ENCODE data around the gene LRRC7. TPM values are rescaled to one million over a fixed set of nuclear protein-coding genes. Genes with fewer than 3 reads are reported as not detected.
"Not testable (repeated sequence)": the region's sequence is repeated elsewhere in the genome, so short reads cannot be mapped to it uniquely, and the experiment has no call there.

The LRRC7 gene
- total and polyA plus RNA-seq, 2 donors, result 0.09 to 0.21 TPM

- not testable (repeated sequence) for H3K4me3 ChIP-seq (ENCODE audit: low read length in 2 of 2); DNase-seq (ENCODE audit: low read depth in 6 of 9, low spot score in 9 of 9); H3K9me3 ChIP-seq (ENCODE audit: control insufficient read depth in 2 of 2, insufficient read depth in 1 of 2, low read length in 1 of 2); H3K4me1 ChIP-seq (ENCODE audit: control insufficient read depth in 2 of 2, insufficient read depth in 2 of 2, low read length in 2 of 2); H3K27ac ChIP-seq (ENCODE audit: low read depth in 1 of 2, low read length in 1 of 2); H3K36me3 ChIP-seq (ENCODE audit: control insufficient read depth in 2 of 2, insufficient read depth in 2 of 2, low read length in 1 of 2); H3K27me3 ChIP-seq (ENCODE audit: control insufficient read depth in 2 of 2, insufficient read depth in 1 of 2, low read length in 1 of 2)
- whole genome bisulfite sequencing, result 93% methylated on average over 1 of the region's 1 CpG
Measured at GRCh38 chr1:70045581-70045980, 477.9 kb downstream of the LRRC7 start.

DNA sequence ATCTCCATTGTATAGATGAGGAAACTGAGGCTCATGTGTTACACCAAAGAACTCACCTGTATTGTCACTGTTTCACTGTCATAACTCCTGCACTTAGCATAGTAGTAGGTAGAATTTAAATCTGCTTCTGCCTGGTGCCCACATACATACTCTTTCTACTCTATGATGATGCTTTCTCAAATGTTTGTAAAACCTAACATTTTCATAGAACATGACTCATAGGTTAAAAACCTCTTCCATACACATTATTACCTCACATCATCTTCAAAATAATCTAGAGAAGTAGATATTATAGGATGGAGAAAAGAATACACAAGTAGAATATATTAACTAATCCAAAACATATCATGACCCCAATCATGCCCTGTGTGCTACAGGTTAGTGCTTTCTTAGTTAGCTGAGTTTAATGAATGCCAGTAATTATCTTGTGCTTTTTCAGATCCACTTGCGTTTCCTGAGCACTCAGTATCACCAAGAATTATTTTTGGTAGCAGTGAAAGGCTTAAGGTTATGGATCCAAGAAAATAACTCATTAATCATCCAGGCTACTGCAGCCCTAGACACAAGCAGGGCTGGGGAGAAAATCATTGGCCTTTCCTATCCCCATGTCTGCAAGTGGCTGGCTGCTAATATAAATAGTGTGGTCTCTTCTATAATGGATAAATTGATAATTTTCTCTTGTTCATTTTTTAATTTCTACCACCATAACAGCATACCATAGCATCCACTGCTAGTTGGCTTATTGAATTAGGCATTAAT, 480.8 kb downstream of the LRRC7 start:
- H3K36me3 ChIP-seq (ENCODE audit: control insufficient read depth in 2 of 2, insufficient read depth in 2 of 2, low read length in 1 of 2), result no peaks in the 10 kb centered on the region
- no peaks in the 10 kb centered on the region for H3K4me1 ChIP-seq (ENCODE audit: control insufficient read depth in 2 of 2, insufficient read depth in 2 of 2, low read length in 2 of 2)
- H3K9me3 ChIP-seq (ENCODE audit: control insufficient read depth in 2 of 2, insufficient read depth in 1 of 2, low read length in 1 of 2), result no peaks in the 10 kb centered on the region
- H3K27me3 ChIP-seq (ENCODE audit: control insufficient read depth in 2 of 2, insufficient read depth in 1 of 2, low read length in 1 of 2), result no peaks in the 10 kb centered on the region
- WGBS, result 86% methylated on average over 1 of the region's 1 CpG
- no peak overlapping the region for H3K27ac ChIP-seq (ENCODE audit: low read depth in 1 of 2, low read length in 1 of 2)
- DNase-seq (ENCODE audit: low read depth in 6 of 9, low spot score in 9 of 9), result no peak
- H3K4me3 ChIP-seq (ENCODE audit: low read length in 2 of 2), result no peak overlapping the region

GRCh38 chr1:70051926-70052325, 484.2 kb downstream of the LRRC7 start:
- no peak overlapping the region for H3K27ac ChIP-seq (ENCODE audit: low read depth in 1 of 2, low read length in 1 of 2)
- no peaks in the 10 kb centered on the region for H3K9me3 ChIP-seq (ENCODE audit: control insufficient read depth in 2 of 2, insufficient read depth in 1 of 2, low read length in 1 of 2)
- H3K36me3 ChIP-seq (ENCODE audit: control insufficient read depth in 2 of 2, insufficient read depth in 2 of 2, low read length in 1 of 2), result no peaks in the 10 kb centered on the region
- WGBS, result 62% methylated on average over 1 of the region's 1 CpG
- DNase-seq (ENCODE audit: low read depth in 6 of 9, low spot score in 9 of 9), result no peak
- no peaks in the 10 kb centered on the region for H3K27me3 ChIP-seq (ENCODE audit: control insufficient read depth in 2 of 2, insufficient read depth in 1 of 2, low read length in 1 of 2)
- H3K4me1 ChIP-seq (ENCODE audit: control insufficient read depth in 2 of 2, insufficient read depth in 2 of 2, low read length in 2 of 2), result no peaks in the 10 kb centered on the region
- H3K4me3 ChIP-seq (ENCODE audit: low read length in 2 of 2), result no peak overlapping the region

DNA sequence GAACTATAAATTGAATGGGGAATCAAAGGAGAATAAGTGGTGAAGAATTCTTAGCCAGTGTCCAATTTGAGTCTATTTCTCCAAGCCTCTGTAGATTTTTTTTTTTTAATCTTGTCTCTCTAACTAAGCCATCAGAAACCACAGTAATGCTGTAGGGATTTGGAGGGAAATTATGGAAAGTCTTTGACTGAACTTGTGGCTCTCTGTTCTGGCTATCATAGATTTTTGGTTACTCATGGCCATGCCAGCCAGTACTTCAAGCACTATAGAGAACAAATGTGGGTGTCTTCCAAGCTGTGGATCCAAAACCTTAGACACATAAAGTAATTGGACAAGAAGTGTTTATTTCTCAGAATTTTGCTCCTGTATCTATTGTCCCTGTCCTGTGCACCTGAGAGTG, 489.8 kb downstream of the LRRC7 start:
- no peak overlapping the region for H3K4me3 ChIP-seq (ENCODE audit: low read length in 2 of 2)
- no peaks in the 10 kb centered on the region for H3K9me3 ChIP-seq (ENCODE audit: control insufficient read depth in 2 of 2, insufficient read depth in 1 of 2, low read length in 1 of 2)
- H3K4me1 ChIP-seq (ENCODE audit: control insufficient read depth in 2 of 2, insufficient read depth in 2 of 2, low read length in 2 of 2), result no peaks in the 10 kb centered on the region
- no peaks in the 10 kb centered on the region for H3K36me3 ChIP-seq (ENCODE audit: control insufficient read depth in 2 of 2, insufficient read depth in 2 of 2, low read length in 1 of 2)
- no peak for DNase-seq (ENCODE audit: low read depth in 6 of 9, low spot score in 9 of 9)
- H3K27ac ChIP-seq (ENCODE audit: low read depth in 1 of 2, low read length in 1 of 2), result no peak overlapping the region
- no peaks in the 10 kb centered on the region for H3K27me3 ChIP-seq (ENCODE audit: control insufficient read depth in 2 of 2, insufficient read depth in 1 of 2, low read length in 1 of 2)

DNA sequence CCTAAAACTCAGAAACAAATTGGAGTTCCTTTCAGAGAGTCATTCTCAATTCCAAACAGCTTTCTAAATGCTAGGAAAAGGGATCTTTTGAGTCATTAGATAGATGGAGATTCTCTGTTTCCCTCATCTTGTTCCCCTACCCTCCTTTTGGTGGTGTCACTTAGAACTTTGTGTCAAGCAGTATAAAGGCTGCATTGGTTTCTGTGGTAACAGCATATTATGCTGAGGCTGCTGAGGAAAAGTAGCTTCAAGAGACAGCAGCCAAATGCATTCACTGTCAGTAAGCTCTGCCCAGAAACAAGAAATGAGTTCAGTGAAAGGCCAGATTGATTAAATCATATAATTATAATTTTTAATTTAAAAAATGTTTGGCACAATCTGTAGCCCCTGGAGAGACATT, 493.5 kb downstream of the LRRC7 start:
- no peaks in the 10 kb centered on the region for H3K4me1 ChIP-seq (ENCODE audit: control insufficient read depth in 2 of 2, insufficient read depth in 2 of 2, low read length in 2 of 2)
- H3K9me3 ChIP-seq (ENCODE audit: control insufficient read depth in 2 of 2, insufficient read depth in 1 of 2, low read length in 1 of 2), result no peaks in the 10 kb centered on the region
- no peak overlapping the region for H3K27ac ChIP-seq (ENCODE audit: low read depth in 1 of 2, low read length in 1 of 2)
- no peak overlapping the region for H3K4me3 ChIP-seq (ENCODE audit: low read length in 2 of 2)
- DNase-seq (ENCODE audit: low read depth in 6 of 9, low spot score in 9 of 9), result no peak
- H3K27me3 ChIP-seq (ENCODE audit: control insufficient read depth in 2 of 2, insufficient read depth in 1 of 2, low read length in 1 of 2), result no peaks in the 10 kb centered on the region
- H3K36me3 ChIP-seq (ENCODE audit: control insufficient read depth in 2 of 2, insufficient read depth in 2 of 2, low read length in 1 of 2), result no peaks in the 10 kb centered on the region

DNA sequence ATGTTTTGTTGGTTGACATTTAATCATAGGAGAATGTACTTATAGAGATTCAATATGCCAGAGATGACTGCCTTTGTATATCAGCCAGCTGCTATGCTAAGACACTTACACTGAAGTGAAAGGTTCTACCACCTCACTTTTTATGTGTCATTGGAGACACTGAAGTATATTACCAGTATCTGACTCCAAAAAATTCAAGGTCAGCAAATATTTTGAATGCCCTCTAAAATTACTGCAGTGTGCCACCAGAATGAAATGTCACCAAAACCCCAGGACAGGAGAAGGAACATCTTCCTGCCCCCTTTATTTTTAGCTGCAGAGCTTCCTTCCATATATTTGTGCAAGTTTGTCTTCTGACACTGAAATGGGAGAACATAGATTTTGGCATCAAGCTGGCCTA, 496.1 kb downstream of the LRRC7 start:
- DNase-seq (ENCODE audit: low read depth in 6 of 9, low spot score in 9 of 9), result no peak
- Histone ChIP-seq H3K27ac (ENCODE audit: low read depth in 1 of 2, low read length in 1 of 2) (no peak overlapping the region), H3K4me3 (ENCODE audit: low read length in 2 of 2) (no peak overlapping the region), H3K9me3 (ENCODE audit: control insufficient read depth in 2 of 2, insufficient read depth in 1 of 2, low read length in 1 of 2) (no peaks in the 10 kb centered on the region), H3K4me1 (ENCODE audit: control insufficient read depth in 2 of 2, insufficient read depth in 2 of 2, low read length in 2 of 2) (no peaks in the 10 kb centered on the region), H3K27me3 (ENCODE audit: control insufficient read depth in 2 of 2, insufficient read depth in 1 of 2, low read length in 1 of 2) (no peaks in the 10 kb centered on the region), H3K36me3 (ENCODE audit: control insufficient read depth in 2 of 2, insufficient read depth in 2 of 2, low read length in 1 of 2) (no peaks in the 10 kb centered on the region)

DNA sequence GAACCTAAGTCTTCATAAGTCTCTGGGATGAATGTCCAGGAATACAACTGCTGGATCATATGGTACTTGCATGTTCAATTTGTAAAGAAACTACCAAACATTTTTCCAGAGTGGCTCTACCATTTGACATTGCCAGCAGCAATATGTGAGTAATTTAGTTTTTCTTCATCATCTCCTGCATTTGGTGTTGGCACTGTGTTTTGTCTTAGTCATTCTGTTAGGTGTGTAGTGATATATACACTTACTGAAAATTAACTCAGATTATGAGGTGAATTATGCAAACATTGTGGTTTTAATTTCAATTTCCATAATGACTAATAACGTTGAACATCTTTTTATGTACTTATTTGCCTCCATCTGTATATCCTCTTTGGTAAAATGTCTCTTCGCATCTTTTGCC, 499.0 kb downstream of the LRRC7 start:
- whole genome bisulfite sequencing, result 86% methylated on average over 2 of the region's 2 CpGs
- Histone ChIP-seq H3K4me1 (ENCODE audit: control insufficient read depth in 2 of 2, insufficient read depth in 2 of 2, low read length in 2 of 2) (no peaks in the 10 kb centered on the region), H3K27ac (ENCODE audit: low read depth in 1 of 2, low read length in 1 of 2) (no peak overlapping the region), H3K9me3 (ENCODE audit: control insufficient read depth in 2 of 2, insufficient read depth in 1 of 2, low read length in 1 of 2) (no peaks in the 10 kb centered on the region), H3K4me3 (ENCODE audit: low read length in 2 of 2) (no peak overlapping the region), H3K27me3 (ENCODE audit: control insufficient read depth in 2 of 2, insufficient read depth in 1 of 2, low read length in 1 of 2) (no peaks in the 10 kb centered on the region), H3K36me3 (ENCODE audit: control insufficient read depth in 2 of 2, insufficient read depth in 2 of 2, low read length in 1 of 2) (no peaks in the 10 kb centered on the region)
- DNase-seq (ENCODE audit: low read depth in 6 of 9, low spot score in 9 of 9), result no peak

- no peaks in the 10 kb centered on the region for H3K9me3 ChIP-seq (ENCODE audit: control insufficient read depth in 2 of 2, insufficient read depth in 1 of 2, low read length in 1 of 2)
- no peaks in the 10 kb centered on the region for H3K27me3 ChIP-seq (ENCODE audit: control insufficient read depth in 2 of 2, insufficient read depth in 1 of 2, low read length in 1 of 2)
- no peak for DNase-seq (ENCODE audit: low read depth in 6 of 9, low spot score in 9 of 9)
- H3K27ac ChIP-seq (ENCODE audit: low read depth in 1 of 2, low read length in 1 of 2), result no peak overlapping the region
- H3K4me1 ChIP-seq (ENCODE audit: control insufficient read depth in 2 of 2, insufficient read depth in 2 of 2, low read length in 2 of 2), result no peaks in the 10 kb centered on the region
- no peak overlapping the region for H3K4me3 ChIP-seq (ENCODE audit: low read length in 2 of 2)
- no peaks in the 10 kb centered on the region for H3K36me3 ChIP-seq (ENCODE audit: control insufficient read depth in 2 of 2, insufficient read depth in 2 of 2, low read length in 1 of 2)
- 91% methylated on average over 4 of the region's 4 CpGs for WGBS
Measured at GRCh38 chr1:70071601-70072000, 503.9 kb downstream of the LRRC7 start.

DNA sequence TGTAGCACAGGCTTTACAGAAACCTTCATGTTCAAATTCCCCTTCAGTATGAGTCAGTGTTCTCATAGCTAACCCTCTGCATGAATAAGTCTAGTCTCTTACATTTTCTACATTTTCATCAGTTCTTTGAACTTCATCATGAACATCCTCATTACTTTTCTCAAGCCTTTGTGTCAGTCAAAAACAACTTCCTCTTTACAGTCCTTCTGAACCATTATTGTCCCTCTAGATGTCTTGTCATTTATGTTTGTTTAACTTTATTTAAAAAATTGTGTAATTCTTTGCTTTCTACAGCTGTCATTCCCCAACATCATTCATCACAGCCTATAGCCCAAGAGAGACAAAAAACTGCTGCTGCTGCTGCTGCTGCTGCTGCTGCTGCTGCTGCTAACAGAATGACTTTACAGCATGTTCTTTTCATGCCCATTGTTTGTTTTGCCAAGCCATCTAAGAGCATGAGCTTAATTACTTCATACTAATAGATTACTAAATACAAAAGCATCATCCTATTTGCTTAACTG, 504.6 kb downstream of the LRRC7 start:
- H3K4me1 ChIP-seq (ENCODE audit: control insufficient read depth in 2 of 2, insufficient read depth in 2 of 2, low read length in 2 of 2), result no peaks in the 10 kb centered on the region
- H3K27me3 ChIP-seq (ENCODE audit: control insufficient read depth in 2 of 2, insufficient read depth in 1 of 2, low read length in 1 of 2), result no peaks in the 10 kb centered on the region
- DNase-seq (ENCODE audit: low read depth in 6 of 9, low spot score in 9 of 9), result no peak
- no peak overlapping the region for H3K27ac ChIP-seq (ENCODE audit: low read depth in 1 of 2, low read length in 1 of 2)
- H3K9me3 ChIP-seq (ENCODE audit: control insufficient read depth in 2 of 2, insufficient read depth in 1 of 2, low read length in 1 of 2), result no peaks in the 10 kb centered on the region
- no peak overlapping the region for H3K4me3 ChIP-seq (ENCODE audit: low read length in 2 of 2)
- H3K36me3 ChIP-seq (ENCODE audit: control insufficient read depth in 2 of 2, insufficient read depth in 2 of 2, low read length in 1 of 2), result no peaks in the 10 kb centered on the region

Data from thymus (tissue), 11 donors.